ENCODE data around the gene FREY1.

FREY1 gene

DNA sequence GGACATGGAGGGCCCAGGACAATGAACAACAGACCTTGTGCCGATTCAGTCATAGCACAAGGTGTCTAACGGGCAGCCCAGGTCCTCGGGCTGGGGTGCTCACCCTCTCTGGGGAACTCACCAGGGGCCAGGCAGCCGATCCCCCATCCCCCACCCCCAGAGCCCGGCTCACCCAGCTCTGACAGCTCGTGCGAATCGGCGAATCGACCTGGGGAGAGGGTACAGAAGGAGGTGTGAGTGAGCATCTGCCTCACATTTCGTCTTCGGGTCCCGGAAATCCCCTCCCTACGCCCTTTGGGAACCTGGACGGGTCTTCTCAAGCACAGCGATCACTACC, 10.2 kb upstream of the FREY1 start:
- in situ Hi-C loops (cut with MboI; ENCODE audit: low sequenced_read_pairs, unreplicated experiment): no loop called here

GRCh38 chr11:45915446-45915845, 8.4 kb upstream of the FREY1 start:
- DNase-seq (ENCODE audit: low spot score): no peak
- in situ Hi-C loops (cut with MboI; ENCODE audit: low sequenced_read_pairs, unreplicated experiment): no loop called here
- TF ChIP-seq CTCF (IDR thresholded peaks at IDR 0.05; ENCODE audit: borderline replicate concordance, control extremely low read depth, extremely low read depth, insufficient read depth, missing control alignments): no peak

More for the DNA sequence above, 10.2 kb upstream of the FREY1 start:
- no peak for DNase-seq (ENCODE audit: low spot score)
- TF ChIP-seq CTCF (IDR thresholded peaks at IDR 0.05; ENCODE audit: borderline replicate concordance, control extremely low read depth, extremely low read depth, insufficient read depth, missing control alignments): no peak

- no peak for TF ChIP-seq CTCF (IDR thresholded peaks at IDR 0.05; ENCODE audit: borderline replicate concordance, control extremely low read depth, extremely low read depth, insufficient read depth, missing control alignments)
- in situ Hi-C loops (cut with MboI; ENCODE audit: low sequenced_read_pairs, unreplicated experiment): no loop called here
- no peak for DNase-seq (ENCODE audit: low spot score)
These were observed 7.0 kb upstream of the FREY1 start for GRCh38 chr11:45913942-45914635.

DNA sequence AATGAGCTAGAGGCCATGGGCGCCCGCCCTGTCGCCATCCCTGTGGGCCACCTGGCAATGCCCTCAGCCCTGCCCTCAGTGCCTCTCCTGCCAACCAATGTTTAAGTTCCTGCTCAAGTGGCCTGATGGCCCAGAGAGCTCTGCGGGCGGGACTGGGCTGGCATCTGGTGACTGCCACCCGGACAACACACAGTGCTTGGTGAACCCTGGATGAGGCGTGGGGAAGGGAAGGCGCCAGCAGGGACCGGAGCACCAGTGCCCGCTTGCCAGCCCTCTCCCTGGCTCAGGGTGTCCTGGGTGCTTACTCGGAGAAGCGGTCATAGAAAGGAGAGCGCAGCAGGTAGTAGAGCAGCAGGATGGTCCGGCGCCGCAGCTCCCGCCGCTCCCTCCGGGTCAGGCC, 6.4 kb upstream of the FREY1 start:
- no peak for TF ChIP-seq CTCF (IDR thresholded peaks at IDR 0.05; ENCODE audit: borderline replicate concordance, control extremely low read depth, extremely low read depth, insufficient read depth, missing control alignments)
- DNase-seq (ENCODE audit: low spot score): no peak
- in situ Hi-C loops (cut with MboI; ENCODE audit: low sequenced_read_pairs, unreplicated experiment): no loop called here

GRCh38 chr11:45910623-45911022, 3.6 kb upstream of the FREY1 start:
- TF ChIP-seq CTCF (IDR thresholded peaks at IDR 0.05; ENCODE audit: borderline replicate concordance, control extremely low read depth, extremely low read depth, insufficient read depth, missing control alignments): no peak
- in situ Hi-C loops (cut with MboI; ENCODE audit: low sequenced_read_pairs, unreplicated experiment): no loop called here
- no peak for DNase-seq (ENCODE audit: low spot score)

GRCh38 chr11:45909594-45910475, 2.8 kb upstream of the FREY1 start:
- no peak for DNase-seq (ENCODE audit: low spot score)
- in situ Hi-C loops (cut with MboI; ENCODE audit: low sequenced_read_pairs, unreplicated experiment): no loop called here
- TF ChIP-seq CTCF (IDR thresholded peaks at IDR 0.05; ENCODE audit: borderline replicate concordance, control extremely low read depth, extremely low read depth, insufficient read depth, missing control alignments): no peak

All from GM13976 (cell line).